NCI-H345 (cell line): ENCODE data around the gene SORT1.
"Not testable (repeated sequence)": the region's sequence is repeated elsewhere in the genome, so short reads cannot be mapped to it uniquely, and the experiment has no call there.

Experiments used
- DNase-seq: peaks from one replicate; lab custom pipeline; 2025; lab: John Stamatoyannopoulos, UW

SORT1 gene

GRCh38 chr1:109397581-109398342, at the start of gene SORT1:
Gene SORT1, minus strand, starts transcription at chr1:109397918. Its CDS starts 26 bp downstream, at chr1:109397892.
- DNase-seq = peak; percentile 98

GRCh38 chr1:109445949-109446695, 48.4 kb upstream of the SORT1 start:
- not testable (repeated sequence) for DNase-seq

GRCh38 chr1:109444346-109444745, 46.6 kb upstream of the SORT1 start:
- no peak for DNase-seq

DNA sequence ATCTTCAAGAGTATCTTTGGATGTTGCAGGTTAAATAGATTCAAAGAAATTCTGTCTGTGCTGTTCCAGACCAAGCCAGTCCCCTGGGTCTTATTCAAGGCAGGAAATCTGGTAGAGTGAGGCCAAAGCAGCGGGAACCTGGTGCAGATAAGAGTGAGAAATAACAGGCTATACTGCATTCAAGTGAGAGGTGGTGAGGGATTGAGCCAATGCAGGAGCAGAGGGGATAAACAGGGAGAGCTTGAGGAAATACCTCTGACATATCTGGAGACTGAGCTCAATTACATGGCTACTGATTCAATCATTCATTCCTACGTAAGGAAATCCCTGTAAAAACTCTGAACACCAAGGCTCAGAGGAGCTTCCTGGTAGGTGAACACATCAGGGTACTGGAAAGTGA, 45.8 kb upstream of the SORT1 start:
- DNase-seq = no peak

- no peak for DNase-seq
Observed at GRCh38 chr1:109441069-109441468, 43.4 kb upstream of the SORT1 start.

GRCh38 chr1:109438798-109439297, 41.1 kb upstream of the SORT1 start:
- DNase-seq = no peak

DNA sequence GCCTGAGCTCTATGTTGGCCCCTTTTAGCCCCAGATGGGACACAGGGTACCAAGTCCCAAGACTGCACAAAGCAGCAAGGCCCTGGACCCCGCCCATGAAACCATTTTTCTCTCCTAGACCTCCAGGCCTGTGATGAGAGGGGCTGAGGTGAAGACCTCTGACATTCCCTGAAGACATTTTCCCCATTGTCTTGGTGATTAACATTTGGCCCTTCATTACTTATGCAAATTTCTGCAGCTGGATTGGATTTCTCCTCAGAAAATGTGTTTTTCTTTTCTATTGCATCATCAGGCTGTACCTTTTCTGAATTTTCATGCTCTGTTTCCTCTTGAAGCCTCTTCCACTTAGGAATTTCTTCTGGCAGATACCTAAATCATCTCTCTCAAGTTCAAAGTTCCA, 36.8 kb upstream of the SORT1 start:
- DNase-seq = no peak

DNA sequence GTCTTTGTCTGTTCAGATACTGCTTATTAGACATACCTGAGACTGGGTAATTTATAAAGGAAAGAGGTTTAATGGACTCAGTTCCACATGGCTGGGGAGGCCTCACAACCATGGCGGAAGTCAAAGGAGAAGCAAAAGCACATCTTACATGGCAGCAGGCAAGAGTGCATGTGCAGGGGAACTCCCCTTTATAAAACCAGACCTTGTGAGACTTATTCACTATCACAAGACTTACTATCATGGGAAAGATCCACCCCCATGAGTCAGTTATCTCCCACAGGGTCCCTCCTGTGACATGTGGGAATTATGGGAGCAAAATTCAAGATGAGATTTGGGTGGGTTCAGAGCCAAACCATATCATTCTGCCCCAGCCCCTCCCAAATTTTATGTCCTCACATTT, 35.6 kb upstream of the SORT1 start:
- DNase-seq = no peak

DNA sequence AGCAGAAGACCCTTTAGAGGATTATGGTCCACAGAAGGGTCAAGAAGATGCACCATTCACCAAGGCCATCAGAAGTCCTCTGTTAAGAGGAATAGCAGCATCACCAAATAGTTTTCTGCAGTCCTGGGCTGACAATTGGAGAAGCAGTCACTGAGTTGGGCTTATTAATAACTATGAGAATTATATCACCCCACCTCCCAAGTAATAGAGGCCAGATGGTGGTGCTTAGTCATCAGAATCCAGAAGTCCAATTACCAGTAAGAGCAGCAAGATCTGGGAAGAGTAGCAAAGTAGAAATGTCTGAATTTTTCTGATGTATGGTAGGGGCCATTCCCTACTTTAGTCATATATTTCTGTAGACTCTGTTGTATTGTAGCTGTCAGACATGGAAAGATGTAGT, 34.6 kb upstream of the SORT1 start:
- no peak for DNase-seq

DNA sequence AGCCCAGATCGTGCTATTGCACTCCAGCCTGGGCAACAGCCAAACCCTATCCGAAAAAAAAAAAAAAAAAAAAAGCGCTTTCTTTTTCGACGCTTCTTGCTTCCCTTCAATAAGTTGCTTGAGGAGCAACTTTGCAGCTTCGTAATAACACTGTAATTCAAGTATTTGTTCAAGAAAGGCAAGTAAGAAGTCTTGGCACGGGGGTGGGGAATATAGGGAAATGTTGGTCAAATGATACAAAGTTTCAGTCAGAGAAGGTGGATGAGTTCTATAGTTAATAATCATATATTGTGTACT, 29.4 kb upstream of the SORT1 start:
- no peak for DNase-seq

GRCh38 chr1:109426281-109427170, 28.8 kb upstream of the SORT1 start, which contains the start of gene PSMA5:
Gene PSMA5, minus strand, starts transcription at chr1:109426448. Its CDS starts 118 bp downstream, at chr1:109426330.
- peak; percentile 99 for DNase-seq

- peak; percentile 46 for DNase-seq
Observed at GRCh38 chr1:109425391-109426280, 27.9 kb upstream of the SORT1 start.

DNA sequence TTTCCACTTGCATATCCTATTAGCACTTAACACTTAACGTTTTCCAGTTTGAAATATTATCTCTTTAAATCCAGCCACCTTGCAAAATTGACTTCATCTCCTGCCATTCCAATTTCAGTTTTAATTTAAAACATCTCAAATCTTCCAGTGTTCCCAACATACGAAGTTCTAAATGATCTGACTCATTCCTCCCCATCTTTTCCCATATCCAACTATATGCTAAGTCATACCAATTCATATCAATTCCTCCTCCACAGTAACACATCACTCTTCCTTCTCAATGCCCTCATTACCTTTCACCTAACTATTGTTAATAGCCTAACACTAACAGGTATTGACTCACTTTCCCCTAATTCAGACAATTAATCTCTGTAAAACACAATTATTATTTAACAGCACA, 25.8 kb upstream of the SORT1 start:
- DNase-seq = no peak

DNA sequence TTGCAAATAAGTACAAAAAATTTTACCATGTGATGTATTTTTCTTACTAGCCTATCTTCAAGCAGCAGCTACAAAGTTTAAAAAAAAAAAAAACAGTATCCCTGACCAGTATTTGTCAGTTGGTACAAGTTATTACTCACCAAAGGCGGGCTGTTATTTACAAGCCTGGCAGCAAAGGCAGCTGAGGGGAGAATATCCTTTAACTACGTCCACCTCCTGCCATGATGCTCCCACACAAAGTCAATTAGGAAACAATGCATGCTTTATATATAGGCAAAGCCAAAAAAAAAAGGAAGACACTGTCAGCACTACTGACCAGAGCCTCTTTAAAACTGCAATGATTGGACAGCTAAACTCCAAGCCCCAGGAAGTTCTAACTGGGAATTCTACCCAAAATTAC, 14.8 kb upstream of the SORT1 start:
- no peak for DNase-seq

DNA sequence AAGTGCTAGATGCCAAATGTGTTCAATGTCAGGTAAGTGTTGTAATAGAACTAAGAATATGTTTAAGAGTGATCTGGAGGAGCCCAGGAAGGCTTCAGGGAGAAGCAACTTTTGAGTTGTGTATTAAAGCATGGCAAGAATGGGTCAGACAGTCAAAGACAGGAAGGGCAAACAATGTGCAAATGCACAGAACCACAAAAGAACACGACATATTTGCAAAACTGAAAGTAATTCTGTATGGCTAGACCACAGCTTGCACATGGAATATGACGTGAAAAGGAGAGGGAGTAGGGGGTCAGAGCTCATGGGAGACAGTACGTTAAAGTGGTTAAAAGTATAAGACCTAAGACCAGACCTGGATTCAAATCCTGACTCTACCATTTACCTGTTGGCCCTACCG, 7.1 kb upstream of the SORT1 start:
- no peak for DNase-seq

DNA sequence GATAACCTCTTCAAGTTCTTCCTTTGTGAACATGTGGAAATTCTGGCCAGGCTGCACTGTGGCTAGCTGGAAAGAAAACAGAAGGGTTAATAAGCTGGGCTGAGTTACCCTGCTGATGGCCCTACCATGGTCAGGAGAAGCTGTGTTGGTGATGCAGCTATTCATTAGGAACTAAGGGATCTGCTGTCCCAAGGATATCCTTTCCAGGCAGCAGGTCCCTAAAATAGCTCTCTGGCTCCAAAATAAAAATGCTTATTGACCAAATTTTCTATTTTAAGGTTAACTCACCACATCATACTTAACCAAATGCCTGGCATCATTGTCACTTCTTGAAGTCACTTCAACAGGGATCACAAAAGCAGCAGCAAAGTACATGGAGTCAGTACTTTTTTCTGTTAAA, 4.3 kb upstream of the SORT1 start:
- DNase-seq = no peak

GRCh38 chr1:109400035-109400655, 2.4 kb upstream of the SORT1 start:
- DNase-seq = no peak

DNA sequence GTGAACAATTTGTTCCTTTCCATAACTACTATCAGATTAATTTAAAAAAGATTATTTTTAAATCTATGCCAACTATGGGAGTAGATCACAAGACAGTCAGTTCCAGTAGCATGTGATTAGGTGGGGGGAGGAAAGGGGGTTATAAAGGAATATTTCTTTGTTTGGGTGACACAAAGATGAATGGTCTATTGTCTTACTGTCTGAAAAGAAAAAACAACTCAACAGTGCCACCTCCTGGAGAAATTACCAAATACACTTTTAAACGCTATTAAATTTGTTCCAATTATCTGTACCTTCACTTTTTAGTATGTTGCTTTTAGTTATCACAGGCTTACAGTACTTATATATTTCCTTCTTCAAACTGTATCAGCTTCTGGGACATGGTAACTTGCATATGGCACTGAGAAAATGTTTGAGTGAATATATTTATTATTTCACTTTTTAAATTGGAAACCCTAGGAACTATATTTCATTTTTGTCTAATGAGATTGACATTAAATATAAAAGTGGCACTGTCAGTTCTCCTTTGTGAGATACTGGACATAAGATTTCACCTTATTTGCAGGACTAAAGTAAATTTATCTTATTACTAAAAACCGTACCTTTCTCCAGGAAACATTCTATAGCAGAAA, 1.7 kb upstream of the SORT1 start:
- DNase-seq = peak; percentile 80

- peak; percentile 10 for DNase-seq
Observed at GRCh38 chr1:109398343-109399225, 866 bp upstream of the SORT1 start.
